Measurements from ENCODE around the gene FER1L5. TPM values are rescaled to one million over a fixed set of nuclear protein-coding genes. Genes with fewer than 3 reads are reported as not detected.

FER1L5 gene
- total RNA-seq, 2 experiments from 2014 or later: not detected

- no peaks in the 10 kb centered on the region for H3K36me3 Mint-ChIP-seq (ENCODE audit: low read depth)
- no peak overlapping the region for H3K4me3 Mint-ChIP-seq
- no peaks in the 10 kb centered on the region for H3K27me3 ChIP-seq (ENCODE audit: control insufficient read depth in 1 of 2, insufficient read depth in 2 of 2, low read length in 2 of 2)
- no peaks in the 10 kb centered on the region for H3K9me3 ChIP-seq (ENCODE audit: control insufficient read depth in 1 of 2, insufficient read depth in 1 of 2, low read length in 2 of 2)
- H3K27ac ChIP-seq (ENCODE audit: low read depth in 1 of 2, low read length in 2 of 2): no peak overlapping the region
- no peaks in the 10 kb centered on the region for H3K27me3 Mint-ChIP-seq
- H3K9me3 Mint-ChIP-seq: no peaks in the 10 kb centered on the region
- ChIA-PET POLR2A (no interaction called here), CTCF (interaction anchor here (0.8 kb wide), 1 partner anchor 290 kb away, joined by 3 read pairs; no protein-coding TSS in a partner anchor)
- H3K4me1 Mint-ChIP-seq (ENCODE audit: low read depth): no peaks in the 10 kb centered on the region
- H3K36me3 ChIP-seq (ENCODE audit: insufficient read depth, low read length): no peaks in the 10 kb centered on the region
- no peaks in the 10 kb centered on the region for H3K4me1 ChIP-seq (ENCODE audit: insufficient read depth, low read length)
- ATAC-seq (ENCODE audit: poor library complexity) (no peak), DNase-seq (peak in 1 of 14 experiments; percentile 24)
- intact Hi-C loops (cut with DNase I, micrococcal nuclease): no loop called here
- H3K27ac Mint-ChIP-seq: no peak overlapping the region
- TF ChIP-seq, protein P1, sequence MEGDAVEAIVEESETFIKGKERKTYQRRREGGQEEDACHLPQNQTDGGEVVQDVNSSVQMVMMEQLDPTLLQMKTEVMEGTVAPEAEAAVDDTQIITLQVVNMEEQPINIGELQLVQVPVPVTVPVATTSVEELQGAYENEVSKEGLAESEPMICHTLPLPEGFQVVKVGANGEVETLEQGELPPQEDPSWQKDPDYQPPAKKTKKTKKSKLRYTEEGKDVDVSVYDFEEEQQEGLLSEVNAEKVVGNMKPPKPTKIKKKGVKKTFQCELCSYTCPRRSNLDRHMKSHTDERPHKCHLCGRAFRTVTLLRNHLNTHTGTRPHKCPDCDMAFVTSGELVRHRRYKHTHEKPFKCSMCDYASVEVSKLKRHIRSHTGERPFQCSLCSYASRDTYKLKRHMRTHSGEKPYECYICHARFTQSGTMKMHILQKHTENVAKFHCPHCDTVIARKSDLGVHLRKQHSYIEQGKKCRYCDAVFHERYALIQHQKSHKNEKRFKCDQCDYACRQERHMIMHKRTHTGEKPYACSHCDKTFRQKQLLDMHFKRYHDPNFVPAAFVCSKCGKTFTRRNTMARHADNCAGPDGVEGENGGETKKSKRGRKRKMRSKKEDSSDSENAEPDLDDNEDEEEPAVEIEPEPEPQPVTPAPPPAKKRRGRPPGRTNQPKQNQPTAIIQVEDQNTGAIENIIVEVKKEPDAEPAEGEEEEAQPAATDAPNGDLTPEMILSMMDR (IDR thresholded peaks at IDR 0.05): no peak
- no peak overlapping the region for H3K4me3 ChIP-seq (ENCODE audit: low read length)
These were observed 51.0 kb downstream of the FER1L5 start for GRCh38 chr2:96693286-96694200.

DNA sequence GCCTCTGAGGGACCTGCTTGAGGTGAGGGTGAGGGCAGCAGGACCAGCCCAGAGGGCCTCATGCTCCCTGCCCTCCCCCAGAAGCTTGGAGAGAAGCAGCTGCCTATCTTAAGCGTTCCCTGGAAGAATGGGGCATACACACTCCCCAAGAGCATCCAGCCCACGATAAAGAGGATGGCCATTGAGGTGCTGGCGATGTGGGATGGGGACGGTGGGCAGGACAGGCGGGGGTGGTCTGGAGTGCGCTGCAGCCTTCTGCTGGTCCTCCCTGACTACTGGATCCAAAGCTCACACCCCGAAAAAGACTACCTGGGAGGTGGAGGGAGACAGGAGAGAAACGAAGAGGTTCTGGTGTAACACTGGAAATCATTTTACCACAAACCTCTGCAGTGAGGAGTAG is 51.7 kb downstream of the FER1L5 start:
- peak in 1 of 14 experiments; percentile 15 for DNase-seq
- H3K4me3 Mint-ChIP-seq: no peak overlapping the region
- intact Hi-C loops (cut with DNase I, micrococcal nuclease): no loop called here
- ChIA-PET CTCF (no interaction called here), POLR2A (no interaction called here)
- H3K4me3 ChIP-seq (ENCODE audit: low read length): no peak overlapping the region
- no peaks in the 10 kb centered on the region for H3K4me1 Mint-ChIP-seq (ENCODE audit: low read depth)
- H3K9me3 ChIP-seq (ENCODE audit: control insufficient read depth in 1 of 2, insufficient read depth in 1 of 2, low read length in 2 of 2): no peaks in the 10 kb centered on the region
- H3K27ac Mint-ChIP-seq: no peak overlapping the region
- no peaks in the 10 kb centered on the region for H3K27me3 Mint-ChIP-seq
- H3K4me1 ChIP-seq (ENCODE audit: insufficient read depth, low read length): no peaks in the 10 kb centered on the region
- no peak for ATAC-seq (ENCODE audit: poor library complexity)
- TF ChIP-seq, protein P1 (IDR thresholded peaks at IDR 0.05): no peak
- no peaks in the 10 kb centered on the region for H3K36me3 ChIP-seq (ENCODE audit: insufficient read depth, low read length)
- H3K27me3 ChIP-seq (ENCODE audit: control insufficient read depth in 1 of 2, insufficient read depth in 2 of 2, low read length in 2 of 2): no peaks in the 10 kb centered on the region
- H3K9me3 Mint-ChIP-seq: no peaks in the 10 kb centered on the region
- no peaks in the 10 kb centered on the region for H3K36me3 Mint-ChIP-seq (ENCODE audit: low read depth)
- H3K27ac ChIP-seq (ENCODE audit: low read depth in 1 of 2, low read length in 2 of 2): no peak overlapping the region

GRCh38 chr2:96694816-96695455 is 52.4 kb downstream of the FER1L5 start:
- Mint-ChIP-seq H3K4me1 (ENCODE audit: low read depth) (no peaks in the 10 kb centered on the region), H3K36me3 (ENCODE audit: low read depth) (no peaks in the 10 kb centered on the region), H3K9me3 (no peaks in the 10 kb centered on the region), H3K4me3 (no peak overlapping the region), H3K27me3 (no peaks in the 10 kb centered on the region), H3K27ac (no peak overlapping the region)
- Histone ChIP-seq H3K4me1 (ENCODE audit: insufficient read depth, low read length) (no peaks in the 10 kb centered on the region), H3K27ac (ENCODE audit: low read depth in 1 of 2, low read length in 2 of 2) (no peak overlapping the region), H3K36me3 (ENCODE audit: insufficient read depth, low read length) (no peaks in the 10 kb centered on the region), H3K9me3 (ENCODE audit: control insufficient read depth in 1 of 2, insufficient read depth in 1 of 2, low read length in 2 of 2) (no peaks in the 10 kb centered on the region), H3K4me3 (ENCODE audit: low read length) (no peak overlapping the region), H3K27me3 (ENCODE audit: control insufficient read depth in 1 of 2, insufficient read depth in 2 of 2, low read length in 2 of 2) (no peaks in the 10 kb centered on the region)
- ChIA-PET POLR2A (no interaction called here), CTCF (no interaction called here)
- TF ChIP-seq, protein P1 (IDR thresholded peaks at IDR 0.05): no peak
- DNase-seq: peak in 2 of 14 experiments; percentile 11 to 29
- ATAC-seq (ENCODE audit: poor library complexity): no peak
- intact Hi-C loops (cut with DNase I, micrococcal nuclease): no loop called here
